GM19240 (cell line): ENCODE data around the gene WBP1L.
"Not testable (repeated sequence)": the region's sequence is repeated elsewhere in the genome, so short reads cannot be mapped to it uniquely, and the experiment has no call there.

Source experiments
- DNase-seq: peaks from one replicate; pipeline ENCODE4 v3.0.0; 2011; ENCODE audit warnings: low spot score; ENCODE audit not compliant: insufficient read length

Gene WBP1L

DNA sequence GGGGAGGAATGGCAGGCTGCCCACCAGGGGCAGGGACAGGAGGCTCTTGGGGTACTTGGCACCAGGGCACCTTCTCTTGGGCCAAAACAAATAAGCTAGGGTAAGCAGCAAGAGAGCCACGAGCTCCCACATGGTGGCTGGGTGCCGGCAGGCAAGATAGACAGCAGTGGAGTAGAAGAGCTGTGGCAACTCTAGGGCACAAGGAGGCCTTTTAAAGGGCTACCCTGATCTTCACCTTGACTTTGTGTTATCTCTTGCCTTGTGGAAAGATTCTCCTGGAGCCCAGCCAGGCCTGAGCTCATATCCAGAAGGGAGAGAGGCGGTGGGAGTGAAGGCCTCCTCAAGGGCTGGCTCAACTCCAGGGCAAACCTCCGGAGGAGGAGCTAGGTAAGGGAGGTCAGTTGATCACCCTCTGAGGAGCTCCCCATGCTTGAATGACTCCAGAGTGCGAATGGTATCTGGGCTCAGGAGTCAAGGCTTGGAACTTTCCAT, 93.5 kb downstream of the WBP1L start, which contains the start of gene CYP17A1:
TSS of gene CYP17A1 (minus strand) at position 184 of the 492 bp plus-strand sequence. CDS start at position 132, 52 bp downstream.
- no peak for DNase-seq

DNA sequence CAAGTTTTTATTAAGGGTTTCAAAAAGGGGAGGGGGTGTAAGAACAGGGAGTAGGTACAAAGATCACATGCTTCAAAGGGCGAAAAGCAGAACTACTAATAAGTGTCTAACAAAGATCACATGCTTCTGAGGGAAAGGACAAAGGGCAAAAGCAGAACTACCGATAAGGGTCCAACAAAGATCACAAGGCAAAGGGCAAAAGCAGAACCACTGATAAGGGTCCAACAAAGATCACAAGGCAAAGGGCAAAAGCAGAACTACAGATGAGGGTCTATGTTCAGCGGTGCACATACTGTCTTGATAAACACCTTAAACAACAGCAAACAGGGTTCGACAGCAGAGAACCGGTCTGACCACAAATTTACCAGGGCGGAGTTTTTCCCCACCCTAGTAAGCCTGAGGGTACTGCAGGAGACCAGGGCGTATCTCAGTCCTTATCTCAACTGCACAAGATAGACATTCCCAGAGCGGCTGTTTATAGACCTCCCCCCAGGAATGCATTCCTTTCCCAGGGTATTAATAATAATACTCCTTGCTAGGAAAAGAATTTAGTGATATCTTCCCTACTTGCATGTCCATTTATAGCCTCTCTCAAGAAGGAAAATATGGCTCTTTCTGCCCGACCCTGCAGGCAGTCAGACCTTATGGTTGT, 94.7 kb downstream of the WBP1L start:
- not testable (repeated sequence) for DNase-seq

DNA sequence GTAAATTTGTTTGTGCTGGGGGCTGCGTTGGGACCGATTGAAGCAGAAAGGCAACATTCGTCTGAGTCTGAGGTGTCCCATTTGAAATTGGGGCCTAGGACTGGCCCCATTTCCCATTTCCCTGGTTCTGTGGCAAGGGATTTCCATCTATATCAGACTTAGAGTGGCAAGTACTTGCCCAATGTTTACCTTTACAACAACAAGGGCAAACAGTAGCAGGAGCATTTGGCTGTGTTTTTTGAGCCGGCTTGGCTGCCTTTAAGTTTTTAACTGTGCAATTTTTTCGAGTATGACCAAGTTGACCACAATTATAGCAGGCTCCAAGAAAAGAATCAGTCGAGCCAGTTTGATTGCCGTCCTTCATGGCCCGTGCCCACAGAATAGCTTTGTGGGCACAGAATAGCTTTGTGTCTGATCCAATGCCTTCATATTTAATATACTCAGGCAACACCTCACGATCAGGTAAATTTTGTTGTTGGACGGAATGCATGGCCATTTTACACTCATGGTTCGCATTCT, 98.1 kb downstream of the WBP1L start:
- no peak for DNase-seq

DNA sequence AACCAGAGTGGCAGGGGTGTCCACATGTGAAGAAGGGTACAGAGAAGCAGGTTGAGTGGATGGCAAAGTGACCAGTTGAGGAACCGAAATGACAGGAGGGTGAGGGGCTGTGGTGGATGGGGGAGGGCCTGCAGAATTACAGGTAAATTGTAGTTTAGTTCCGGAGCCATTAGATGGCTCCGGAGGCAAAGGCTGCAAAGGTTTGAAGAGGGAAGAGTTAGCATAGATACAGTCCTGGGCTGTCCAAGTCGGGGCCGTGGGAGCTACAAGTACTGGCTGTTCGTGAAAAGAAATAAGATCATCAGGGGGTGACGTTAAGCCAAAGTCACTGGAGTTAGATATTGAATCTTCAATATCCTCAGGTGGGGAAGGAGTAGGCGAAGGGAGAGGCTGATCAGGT, 99.4 kb downstream of the WBP1L start:
- not testable (repeated sequence) for DNase-seq

DNA sequence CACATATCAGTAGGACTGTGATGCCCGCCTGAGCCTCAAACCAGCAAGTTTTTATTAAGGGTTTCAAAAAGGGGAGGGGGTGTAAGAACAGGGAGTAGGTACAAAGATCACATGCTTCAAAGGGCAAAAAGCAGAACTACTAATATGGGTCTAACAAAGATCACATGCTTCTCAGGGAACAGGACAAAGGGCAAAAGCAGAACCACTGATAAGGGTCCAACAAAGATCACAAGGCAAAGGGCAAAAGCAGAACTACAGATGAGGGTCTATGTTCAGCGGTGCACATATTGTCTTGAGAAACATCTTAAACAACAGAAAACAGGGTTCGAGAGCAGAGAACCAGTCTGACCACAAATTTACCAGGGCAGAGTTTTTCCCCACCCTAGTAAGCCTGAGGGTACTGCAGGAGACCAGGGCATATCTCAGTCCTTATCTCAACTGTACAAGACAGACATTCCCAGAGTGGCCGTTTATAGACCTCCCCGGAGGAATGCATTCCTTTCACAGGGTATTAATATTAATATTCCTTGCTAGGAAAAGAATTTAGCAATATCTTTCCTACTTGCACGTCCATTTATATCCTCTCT, 100.5 kb downstream of the WBP1L start:
- not testable (repeated sequence) for DNase-seq

DNA sequence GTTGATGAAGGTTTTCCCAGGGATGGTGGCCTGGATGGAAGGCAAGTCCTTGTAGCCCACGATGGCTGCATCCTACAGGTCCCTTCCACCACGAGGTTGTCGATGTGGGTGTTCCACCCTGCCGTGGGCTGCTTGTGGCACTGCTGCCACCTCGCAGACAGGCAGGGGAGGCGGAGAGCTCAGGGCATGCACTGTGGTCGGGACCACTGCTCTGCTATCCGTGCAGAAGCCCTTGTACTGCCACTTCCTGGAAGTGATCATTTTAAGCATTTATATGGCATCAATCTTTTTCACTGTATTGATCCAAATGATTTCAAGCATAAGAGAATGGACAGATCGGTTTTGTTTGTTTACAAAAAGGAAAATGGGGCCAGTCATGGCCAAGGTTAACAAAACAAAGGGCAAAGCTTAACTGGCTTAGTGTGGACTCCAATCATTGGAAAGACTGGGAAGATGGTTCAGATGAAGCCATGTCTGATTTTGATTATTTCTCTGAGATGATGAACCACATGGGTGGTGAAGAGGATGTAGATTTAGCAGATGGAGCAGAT, 101.7 kb downstream of the WBP1L start:
- DNase-seq, result no peak

DNA sequence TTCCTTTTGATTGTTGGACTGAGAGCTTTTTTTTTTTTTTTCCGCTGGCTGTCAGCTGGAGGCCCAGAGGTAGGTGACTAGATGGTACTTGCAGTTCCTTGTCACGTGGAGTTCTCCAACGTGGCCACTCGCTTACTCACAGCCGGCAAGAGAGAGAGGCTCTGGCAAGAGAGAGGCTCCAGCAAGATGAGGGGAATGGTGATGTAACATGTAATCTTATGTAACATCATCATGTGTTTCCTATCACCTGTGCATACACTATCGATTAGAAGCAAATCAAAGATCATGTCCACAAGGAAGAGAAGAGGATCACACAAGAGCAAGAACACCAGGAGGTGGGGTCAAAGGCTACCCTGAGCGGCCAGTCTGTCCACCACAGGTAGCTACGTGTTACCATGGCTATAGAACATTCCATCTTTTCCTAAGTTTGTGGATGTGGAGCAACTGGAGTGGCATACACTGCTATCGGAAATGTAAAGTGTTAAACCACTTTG, 106.3 kb downstream of the WBP1L start:
- DNase-seq, result no peak

DNA sequence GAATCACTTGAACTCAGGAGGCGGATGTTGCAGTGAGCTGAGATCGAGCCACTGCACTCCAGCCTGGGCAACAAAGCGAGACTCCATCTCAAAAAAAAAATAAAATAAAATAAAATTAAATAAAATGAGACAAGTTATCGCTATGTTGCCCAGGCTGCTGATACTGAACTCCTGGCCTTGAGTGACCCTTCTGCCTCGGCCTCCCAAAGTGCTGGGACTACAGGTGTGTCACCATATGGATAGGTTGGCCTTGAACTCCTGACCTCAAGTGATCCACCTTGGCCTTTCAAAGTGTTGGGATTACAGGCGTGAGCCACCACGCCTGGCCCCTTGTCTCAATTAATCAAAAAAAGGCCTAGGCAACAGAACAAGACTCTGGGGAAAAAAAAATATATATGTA, 109.5 kb downstream of the WBP1L start:
- DNase-seq, result not testable (repeated sequence)

DNA sequence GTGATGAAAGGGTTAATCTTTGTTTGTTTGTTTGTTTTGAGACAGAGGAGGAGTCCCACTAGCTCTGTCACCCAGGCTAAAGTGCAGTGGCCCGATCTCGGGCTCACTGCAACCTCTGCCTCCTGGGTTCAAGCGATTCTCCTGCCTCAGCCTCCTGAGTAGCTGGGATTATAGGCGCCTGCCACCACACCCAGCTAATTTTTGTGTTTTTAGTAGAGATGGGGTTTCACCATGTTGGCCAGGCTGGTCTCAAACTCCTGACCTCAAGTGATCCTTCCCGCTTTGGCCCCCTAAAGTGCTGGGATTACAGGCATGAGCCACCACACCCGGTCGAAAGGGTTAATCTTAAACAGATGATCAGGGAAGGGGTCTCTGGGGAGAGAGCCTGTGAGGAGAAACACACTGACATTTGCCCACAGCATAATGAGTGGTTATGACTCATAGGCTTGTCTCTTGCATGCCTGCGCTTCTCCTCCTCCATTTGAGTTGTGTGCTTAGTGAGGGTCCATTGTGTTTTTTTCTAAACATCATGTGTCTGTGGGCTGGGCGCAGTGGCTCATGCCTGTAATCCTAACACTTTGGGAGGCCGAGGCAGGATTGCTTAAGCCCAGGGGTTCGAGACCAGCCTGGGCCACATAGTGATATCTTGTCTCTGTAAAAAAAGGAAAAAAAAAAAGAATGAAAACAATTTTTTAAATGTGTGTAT, 112.1 kb downstream of the WBP1L start:
- DNase-seq, result not testable (repeated sequence)

DNA sequence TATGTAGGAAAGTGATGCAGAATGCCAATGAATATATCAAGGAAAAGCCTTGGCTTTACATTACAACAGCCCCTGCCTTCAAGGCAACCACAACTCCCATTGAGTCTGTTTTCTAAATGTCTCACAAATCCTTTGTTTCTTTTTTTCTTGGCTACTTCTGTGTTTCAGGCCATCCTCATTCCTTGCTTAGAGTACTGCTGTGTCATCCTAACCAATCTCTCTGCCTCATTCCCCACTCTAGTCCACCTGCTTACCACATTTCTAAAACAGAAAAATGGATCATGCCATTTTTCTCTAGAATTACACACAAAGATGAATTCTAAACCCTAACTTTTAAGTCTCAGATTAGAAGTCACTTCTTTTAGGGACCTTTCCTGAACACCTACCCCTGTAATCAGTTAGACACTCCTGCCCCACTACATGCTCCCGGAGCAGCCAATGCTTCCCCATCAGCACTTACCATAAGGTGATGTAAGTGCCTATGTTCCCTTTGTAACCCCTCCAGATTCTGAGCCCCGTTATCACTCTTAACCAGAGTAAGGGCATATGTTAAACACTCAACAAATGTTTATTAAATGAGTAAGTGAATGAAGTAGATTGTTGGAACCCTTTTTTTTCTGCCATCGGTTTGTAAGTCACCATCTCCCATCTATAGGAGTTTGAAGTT, 113.1 kb downstream of the WBP1L start:
- DNase-seq, result no peak

DNA sequence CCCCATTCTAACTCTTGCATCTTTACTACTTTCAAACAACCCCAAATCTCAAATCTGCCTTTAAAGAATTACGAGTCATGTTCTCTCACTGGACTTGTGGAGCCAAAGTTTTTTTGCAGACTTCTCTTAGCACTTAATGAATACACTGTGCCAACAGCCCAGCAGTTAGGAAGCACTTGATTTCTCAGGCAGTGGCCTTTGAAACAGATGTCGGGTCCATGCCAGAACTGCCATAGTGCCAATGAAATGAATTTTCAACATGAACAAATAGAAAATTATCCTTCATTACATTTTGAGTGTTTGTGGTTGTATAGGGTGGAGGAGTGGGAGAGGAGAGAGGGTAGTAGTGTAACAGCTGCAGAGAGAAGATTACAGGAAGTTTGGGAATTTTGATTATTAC, 116.2 kb downstream of the WBP1L start:
- DNase-seq, result no peak

DNA sequence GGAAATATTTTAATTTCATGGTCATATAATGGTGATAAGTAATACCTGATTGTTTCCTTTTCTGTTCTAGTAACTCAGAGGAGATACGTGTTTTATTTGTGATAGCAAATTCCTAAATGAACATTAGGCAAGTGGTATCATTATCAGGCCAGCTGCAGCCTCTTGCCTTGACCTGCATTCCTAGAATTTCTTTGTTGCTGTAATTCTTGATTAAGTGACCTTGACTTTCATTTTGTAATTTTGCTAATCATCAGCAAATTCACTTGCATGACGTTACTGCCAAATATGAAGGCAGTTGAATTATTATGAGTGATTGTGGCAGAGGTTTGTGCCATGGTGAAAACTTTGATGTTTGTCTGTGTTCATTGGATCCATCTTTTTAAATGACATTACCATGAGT, 119.9 kb downstream of the WBP1L start:
- no peak for DNase-seq

DNA sequence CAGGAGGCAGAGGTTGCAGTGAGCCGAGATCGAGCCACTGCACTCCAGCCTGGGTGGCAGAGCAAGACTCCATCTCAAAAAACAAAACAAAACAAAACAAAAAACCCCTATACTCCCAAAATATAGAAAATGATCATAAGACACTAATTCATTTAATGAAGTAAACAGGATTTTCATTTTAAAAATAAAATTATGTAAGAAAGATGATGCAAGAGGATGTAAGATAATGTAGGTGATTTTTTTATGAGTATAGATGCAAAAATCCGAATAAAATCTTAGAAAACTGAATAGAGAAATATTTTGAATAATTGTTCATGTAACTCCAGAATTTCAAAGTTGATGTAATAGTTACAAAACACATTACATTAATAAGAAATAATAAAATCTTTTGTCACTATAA, 121.9 kb downstream of the WBP1L start:
- no peak for DNase-seq
